Endothelial cell of umbilical vein (primary cell): ENCODE results near the gene VWC2. TPM values are rescaled to one million over a fixed set of nuclear protein-coding genes. Genes with fewer than 3 reads are reported as not detected.

ENCODE experiments used
- BruUV-seq: library from RNA; stranded (reverse); fragments of 400-500 nt; replicated peaks from 2 replicates; lab custom pipeline; 2021; lab: Mats Ljungman, UMichigan
- CTCF ChIA-PET: fragments of 300-600, 350-600 bp; sonication (Branson Sonifier 250); formaldehyde crosslinking; loops from one replicate; lab custom pipeline; 2021; ENCODE audit warnings: antibody characterized with exemption, inconsistent platforms; lab: Charles Lee
- POLR2A ChIA-PET: fragments of 300-600, 350-600 bp; sonication (Branson Sonifier 250); formaldehyde crosslinking; loops from one replicate; lab custom pipeline; 2021; ENCODE audit warnings: antibody characterized with exemption, inconsistent platforms; lab: Charles Lee
- DNase-seq: peaks from one replicate; pipeline ENCODE4 v3.0.0-alpha.2; 2011; ENCODE audit warnings: low read depth, low spot score
- FAIRE-seq: peaks from 2 replicates; lab custom pipeline; 2011; peaks lifted over from hg19 to GRCh38; lab: Jason Lieb, UNC
- H2AFZ ChIP-seq: 2 replicates; pipeline ENCODE4 v1.6.0; 2012; ENCODE audit warnings: low read depth, low read length, control low read depth, inconsistent platforms
- H3K27ac ChIP-seq: 2 replicates; pipeline ENCODE4 v1.5.1; 2011; ENCODE audit warnings: low read depth, mild to moderate bottlenecking, control low read depth, low read length, moderate library complexity; ENCODE audit not compliant: insufficient read depth
- H3K27me3 ChIP-seq, 2 experiments: 2 replicates each; pipeline versions ENCODE4 v1.6.0 to v1.6.1; 2011; ENCODE audit warnings: low read length in 2 of 2, mixed read lengths in 1 of 2; ENCODE audit not compliant: control insufficient read depth in 2 of 2, insufficient read depth in 2 of 2
- H3K36me3 ChIP-seq, 2 experiments: 2 replicates in 1 of 2; 3 replicates in 1 of 2; pipeline ENCODE4 v1.5.1; 2011; ENCODE audit warnings: low read length in 2 of 2, mild to moderate bottlenecking in 1 of 2, moderate library complexity in 1 of 2; ENCODE audit not compliant: control insufficient read depth in 2 of 2, insufficient read depth in 2 of 2; ENCODE audit errors: extremely low read depth in 1 of 2
- H3K4me1 ChIP-seq: 3 replicates; pipeline ENCODE4 v1.5.1; 2011; ENCODE audit warnings: mild to moderate bottlenecking, low read length; ENCODE audit not compliant: control insufficient read depth, insufficient read depth; ENCODE audit errors: extremely low read depth
- H3K4me2 ChIP-seq: 2 replicates; pipeline ENCODE4 v1.6.1; 2011; ENCODE audit warnings: low read length, control low read depth, mixed read lengths; ENCODE audit not compliant: insufficient read depth
- H3K4me3 ChIP-seq, 3 experiments: fragments of 200-600 bp in 1 of 3; sonication (generic), shearing (Covaris generic) in 1 of 3; replicated peaks in 1 of 3; 2 replicates each; pipeline ENCODE4 v1.5.1; 2011 to 2016; ENCODE audit warnings: control low read depth in 3 of 3, low read length in 3 of 3, mild to moderate bottlenecking in 2 of 3, inconsistent platforms in 1 of 3, low read depth in 1 of 3, moderate library complexity in 1 of 3; ENCODE audit not compliant: insufficient read depth in 1 of 3
- H3K79me2 ChIP-seq: 2 replicates; pipeline ENCODE4 v1.6.0; 2012; ENCODE audit warnings: low read length, inconsistent platforms; ENCODE audit not compliant: control insufficient read depth, insufficient read depth
- H3K9ac ChIP-seq: replicated peaks from 2 replicates; pipeline ENCODE3; 2011; ENCODE audit warnings: low read length, control low read depth; ENCODE audit not compliant: insufficient read depth; ENCODE audit errors: extremely low read depth
- H3K9me1 ChIP-seq: replicated peaks from 3 replicates; pipeline ENCODE4 v1.6.0; 2011; ENCODE audit warnings: mild to moderate bottlenecking, low read length; ENCODE audit not compliant: control insufficient read depth, insufficient read depth; ENCODE audit errors: extremely low read depth
- H3K9me3 ChIP-seq: replicated peaks from 2 replicates; pipeline ENCODE4 v1.5.1; 2012; ENCODE audit warnings: low read length, inconsistent platforms; ENCODE audit not compliant: control insufficient read depth, insufficient read depth
- H4K20me1 ChIP-seq: replicated peaks from 2 replicates; pipeline ENCODE3; 2011; ENCODE audit warnings: mild to moderate bottlenecking, low read length; ENCODE audit not compliant: control insufficient read depth, insufficient read depth; ENCODE audit errors: extremely low read depth
- CTCF ChIP-seq, 2 donors: IDR thresholded peaks; 1 replicate in 1 of 2; 2 replicates in 1 of 2; pipeline ENCODE4 v1.5.1; 2011; ENCODE audit warnings: low read length in 2 of 2, mild to moderate bottlenecking in 2 of 2, moderate library complexity in 2 of 2, control low read depth in 1 of 2, inconsistent platforms in 1 of 2, low read depth in 1 of 2; ENCODE audit not compliant: insufficient read depth in 1 of 2; ENCODE audit errors: extremely low read depth in 1 of 2
- EZH2 ChIP-seq: IDR thresholded peaks from 2 replicates; pipeline ENCODE4 v1.6.1; 2012; ENCODE audit warnings: borderline replicate concordance, low read depth, mild to moderate bottlenecking, moderate library complexity, low read length, inconsistent platforms; ENCODE audit not compliant: severe bottlenecking
- FOS ChIP-seq: IDR thresholded peaks from 2 replicates; pipeline ENCODE4 v1.6.1; 2011; ENCODE audit warnings: mild to moderate bottlenecking, low read length, moderate library complexity, borderline replicate concordance; ENCODE audit not compliant: insufficient read depth
- GATA2 ChIP-seq: IDR thresholded peaks from 2 replicates; pipeline ENCODE4 v1.7.0; 2011; ENCODE audit warnings: low read depth, mild to moderate bottlenecking, moderate library complexity, mixed read lengths, low read length; ENCODE audit not compliant: insufficient read length, insufficient read depth
- JUN ChIP-seq: IDR thresholded peaks from 2 replicates; pipeline ENCODE4 v1.6.1; 2011; ENCODE audit warnings: borderline replicate concordance, low read depth; ENCODE audit not compliant: insufficient read length, insufficient read depth
- MAX ChIP-seq: IDR thresholded peaks from 2 replicates; pipeline ENCODE4 v1.6.1; 2011; ENCODE audit not compliant: insufficient read depth, insufficient read length
- MYC ChIP-seq: IDR thresholded peaks from one replicate; pipeline ENCODE4 v1.6.1; 2011; ENCODE audit warnings: mild to moderate bottlenecking, low read depth, low read length
- POLR2A ChIP-seq: IDR thresholded peaks from 2 replicates; pipeline ENCODE4 v1.6.1; 2012; ENCODE audit warnings: low read depth, mild to moderate bottlenecking, control low read depth, low read length
- POLR2AphosphoS5 ChIP-seq: IDR thresholded peaks from 2 replicates; pipeline ENCODE4 v1.6.1; 2012; ENCODE audit warnings: low read depth, mild to moderate bottlenecking, control low read depth, low read length, moderate library complexity; ENCODE audit not compliant: insufficient read depth
- dilution Hi-C: fragments of 300-500 bp; cut with MboI; formaldehyde crosslinking; loops from one replicate; pipeline ENCODE4 v1.15.0; 2019; ENCODE audit warnings: low sequenced_read_pairs; ENCODE audit not compliant: extremely low pct_ligation_motif_present
- intact Hi-C: fragments of 100-400 bp; cut with micrococcal nuclease; formaldehyde crosslinking; loops from one replicate; pipeline ENCODE4 v1.10.0; 2022
- polyA plus RNA-seq, 4 experiments: library from polyadenylated mRNA; depleted of rRNA in 3 of 4; stranded (reverse) in 3 of 4; unstranded in 1 of 4; fragments of >200 nt; gene quantifications; 2 replicates each; pipeline versions ENCODE4 v1.2.1 to v1.2.3, GENCODE V29; 2011 to 2012; ENCODE audit warnings: missing spikeins in 1 of 4
- total RNA-seq: library from RNA; stranded (reverse); gene quantifications from 2 replicates; pipeline ENCODE4 v1.2.3, GENCODE V29; 2021

Gene VWC2
- total and polyA plus RNA-seq, 2 donors (not counting 3 experiments of a cell fraction or from before 2014, with no cell fraction given): not detected

- no peak for DNase-seq
- dilution Hi-C loops (no loop called here), intact Hi-C loops (no loop called here)
- Histone ChIP-seq H3K79me2 (no peaks in the 10 kb centered on the region), H3K4me2 (no peak overlapping the region), H3K4me1 (no peaks in the 10 kb centered on the region), H2AFZ (no peak overlapping the region), H3K4me3 (no peak overlapping the region), H3K9me3 (peaks cover 2% of the 10 kb centered on the region), H3K36me3 (no peaks in the 10 kb centered on the region), H3K9ac (no peak overlapping the region), H3K27ac (no peak overlapping the region), H3K9me1 (no peaks in the 10 kb centered on the region), H4K20me1 (no peaks in the 10 kb centered on the region), H3K27me3 (no peaks in the 10 kb centered on the region)
- FAIRE-seq: no peak
- no TSS peak for BruUV-seq
- TF ChIP-seq POLR2A: no peak
- TF ChIP-seq POLR2AphosphoS5: no peak
- no peak for TF ChIP-seq FOS
- TF ChIP-seq GATA2: no peak
- no peak for TF ChIP-seq EZH2
- no peak for TF ChIP-seq MYC
- TF ChIP-seq JUN: no peak
- TF ChIP-seq MAX: no peak
- no peak for TF ChIP-seq CTCF (IDR thresholded peaks at IDR 0.05; ENCODE audit: extremely low read depth in 1 of 2, insufficient read depth in 1 of 2, low read depth in 1 of 2, low read length in 2 of 2)
- ChIA-PET POLR2A (no interaction called here), CTCF (no interaction called here)
Measured at GRCh38 chr7:49724071-49724470, 49.4 kb upstream of the VWC2 start.
